Vagina (tissue), 2 donors: Measurements from ENCODE around the gene CWH43. TPM values are rescaled to one million over a fixed set of nuclear protein-coding genes. Genes with fewer than 3 reads are reported as not detected.
"Not testable (repeated sequence)": the region's sequence is repeated elsewhere in the genome, so short reads cannot be mapped to it uniquely, and the experiment has no call there.

Experiments used
- DNase-seq, 2 donors: peaks; one replicate each; pipeline ENCODE4 v3.0.0-alpha.2; 2017; ENCODE audit errors: extremely low spot score in 2 of 2
- H3K27ac ChIP-seq: fragments of 200-600 bp; sonication (generic); one replicate; pipeline ENCODE4 v1.5.1; 2019
- H3K27me3 ChIP-seq: fragments of 200-600 bp; sonication (generic); one replicate; pipeline ENCODE4 v1.5.1; 2019
- H3K36me3 ChIP-seq, 2 donors: fragments of 200-600 bp; sonication (generic); one replicate each; pipeline ENCODE4 v1.5.1; 2017 to 2019
- H3K4me1 ChIP-seq: fragments of 200-600 bp; sonication (generic); one replicate; pipeline ENCODE4 v1.5.1; 2019
- H3K4me3 ChIP-seq, 2 donors: fragments of 200-600 bp; sonication (generic); 1 replicate in 1 of 2; 2 replicates in 1 of 2; pipeline ENCODE4 v1.5.1; 2016 to 2019
- H3K9me3 ChIP-seq: fragments of 200-600 bp; sonication (generic); one replicate; pipeline ENCODE4 v1.5.1; 2019
- POLR2A ChIP-seq, 2 donors: fragments of 450-650 bp; IDR thresholded peaks; one replicate each; pipeline ENCODE4 v1.6.1; 2017; ENCODE audit warnings: antibody characterized with exemption in 2 of 2, mild to moderate bottlenecking in 2 of 2, moderate library complexity in 2 of 2
- POLR2AphosphoS5 ChIP-seq, 2 donors: sonication (generic); formaldehyde crosslinking; IDR thresholded peaks; one replicate each; pipeline ENCODE4 v1.9.0; 2017; ENCODE audit warnings: antibody characterized with exemption in 2 of 2, mild to moderate bottlenecking in 2 of 2, low read depth in 1 of 2; ENCODE audit not compliant: insufficient read depth in 1 of 2
- intact Hi-C: fragments of 100-400 bp; cut with DNase I; formaldehyde crosslinking; loops from one replicate; pipeline ENCODE4 v1.15.1; 2023
- total RNA-seq: library from RNA; depleted of rRNA; stranded (reverse); fragments of >200 nt; gene quantifications from one replicate; pipeline ENCODE4 v1.2.3, GENCODE V29; 2016
- TF ChIP-seq, protein P1 (sequence below), 3 experiments: fragments of 450-650 bp in 2 of 3; fragments of 200-600 bp in 1 of 3; sonication (generic) in 1 of 3; IDR thresholded peaks; one replicate each; pipeline ENCODE4 v1.5.1; 2017 to 2019; ENCODE audit warnings: antibody characterized with exemption in 3 of 3, mild to moderate bottlenecking in 2 of 3, moderate library complexity in 2 of 3

Gene CWH43
- total RNA-seq, 1 donor from 2014 or later = 11.3 TPM

DNA sequence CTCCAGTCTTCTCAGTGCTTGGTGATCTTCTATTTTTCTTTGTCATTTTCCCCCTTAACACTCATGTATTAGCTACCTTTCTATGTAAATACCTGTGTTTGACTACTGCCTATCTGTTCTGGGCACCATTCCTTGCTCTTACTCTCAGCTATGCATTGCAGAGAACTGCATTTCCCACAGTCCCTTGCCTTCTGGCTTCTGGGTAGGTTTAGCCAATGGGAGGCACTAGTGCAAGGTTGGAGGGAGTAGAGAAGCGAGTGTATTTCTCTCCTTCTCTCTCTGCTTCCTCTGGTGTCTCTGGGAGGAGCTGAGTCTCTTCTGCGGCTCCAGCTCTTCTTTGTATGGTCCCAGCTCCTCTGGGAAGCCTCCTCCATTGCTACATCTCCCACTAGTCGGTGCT lies 50.5 kb downstream of the CWH43 start:
- TF ChIP-seq, protein P1, sequence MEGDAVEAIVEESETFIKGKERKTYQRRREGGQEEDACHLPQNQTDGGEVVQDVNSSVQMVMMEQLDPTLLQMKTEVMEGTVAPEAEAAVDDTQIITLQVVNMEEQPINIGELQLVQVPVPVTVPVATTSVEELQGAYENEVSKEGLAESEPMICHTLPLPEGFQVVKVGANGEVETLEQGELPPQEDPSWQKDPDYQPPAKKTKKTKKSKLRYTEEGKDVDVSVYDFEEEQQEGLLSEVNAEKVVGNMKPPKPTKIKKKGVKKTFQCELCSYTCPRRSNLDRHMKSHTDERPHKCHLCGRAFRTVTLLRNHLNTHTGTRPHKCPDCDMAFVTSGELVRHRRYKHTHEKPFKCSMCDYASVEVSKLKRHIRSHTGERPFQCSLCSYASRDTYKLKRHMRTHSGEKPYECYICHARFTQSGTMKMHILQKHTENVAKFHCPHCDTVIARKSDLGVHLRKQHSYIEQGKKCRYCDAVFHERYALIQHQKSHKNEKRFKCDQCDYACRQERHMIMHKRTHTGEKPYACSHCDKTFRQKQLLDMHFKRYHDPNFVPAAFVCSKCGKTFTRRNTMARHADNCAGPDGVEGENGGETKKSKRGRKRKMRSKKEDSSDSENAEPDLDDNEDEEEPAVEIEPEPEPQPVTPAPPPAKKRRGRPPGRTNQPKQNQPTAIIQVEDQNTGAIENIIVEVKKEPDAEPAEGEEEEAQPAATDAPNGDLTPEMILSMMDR (IDR thresholded peaks at IDR 0.05) = no peak
- no peak for TF ChIP-seq POLR2AphosphoS5 (IDR thresholded peaks at IDR 0.05; ENCODE audit: insufficient read depth in 1 of 2, low read depth in 1 of 2)
- no peak for TF ChIP-seq POLR2A (IDR thresholded peaks at IDR 0.05)

DNA sequence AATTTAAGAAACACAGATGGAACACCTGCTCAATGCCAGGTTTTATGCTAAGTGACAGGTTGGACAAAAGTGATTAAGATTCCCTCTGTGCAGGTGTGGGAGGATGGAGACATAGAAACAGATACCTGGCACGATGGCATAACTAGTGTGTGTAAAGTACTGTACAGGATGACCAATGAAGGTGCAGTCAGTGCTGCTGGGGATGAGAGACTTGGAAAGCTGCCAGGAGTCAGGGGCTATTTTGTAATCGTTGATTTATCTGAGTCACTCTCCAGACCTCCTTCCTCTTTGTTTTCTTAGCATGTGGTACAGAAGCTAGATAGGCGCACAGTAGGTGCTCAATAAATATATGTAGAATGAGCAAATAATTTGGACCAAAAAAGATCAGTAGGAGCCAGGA lies 58.2 kb downstream of the CWH43 start:
- no peaks in the 10 kb centered on the region for H3K27me3 ChIP-seq
- no peaks in the 10 kb centered on the region for H3K9me3 ChIP-seq
- no peak for DNase-seq
- H3K27ac ChIP-seq = no peak overlapping the region
- intact Hi-C loops = no loop called here
- H3K36me3 ChIP-seq = no peaks in the 10 kb centered on the region
- TF ChIP-seq POLR2A (IDR thresholded peaks at IDR 0.05) = no peak
- TF ChIP-seq POLR2AphosphoS5 (IDR thresholded peaks at IDR 0.05; ENCODE audit: insufficient read depth in 1 of 2, low read depth in 1 of 2) = no peak
- TF ChIP-seq, protein P1 (IDR thresholded peaks at IDR 0.05) = no peak
- H3K4me3 ChIP-seq = no peak overlapping the region
- no peaks in the 10 kb centered on the region for H3K4me1 ChIP-seq

More for the DNA sequence above, 50.5 kb downstream of the CWH43 start:
- no peak overlapping the region for H3K27ac ChIP-seq
- no peaks in the 10 kb centered on the region for H3K4me1 ChIP-seq
- no peaks in the 10 kb centered on the region for H3K27me3 ChIP-seq
- H3K9me3 ChIP-seq = no peaks in the 10 kb centered on the region
- no peaks in the 10 kb centered on the region for H3K36me3 ChIP-seq
- intact Hi-C loops = no loop called here
- DNase-seq = no peak
- no peak overlapping the region for H3K4me3 ChIP-seq

DNA sequence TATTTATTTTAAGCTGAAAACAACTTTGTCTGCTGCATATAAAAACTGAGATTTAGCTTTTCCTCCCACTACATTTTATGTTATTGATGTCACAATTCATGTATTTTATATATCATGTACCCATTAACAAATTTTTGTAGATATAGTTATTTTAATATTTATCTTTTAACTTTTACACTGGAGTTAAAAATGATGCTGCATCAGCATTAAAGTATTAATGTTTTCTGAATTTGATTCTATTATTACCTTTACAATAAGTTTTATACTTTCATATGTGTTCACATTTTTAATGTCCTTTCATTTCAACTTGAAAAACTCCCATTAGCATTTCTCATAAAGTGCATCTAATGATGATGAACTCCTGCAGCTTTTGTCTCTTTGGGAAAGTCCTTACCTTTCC lies 72.2 kb downstream of the CWH43 start:
- H3K9me3 ChIP-seq = no peaks in the 10 kb centered on the region
- no peaks in the 10 kb centered on the region for H3K27me3 ChIP-seq
- H3K4me1 ChIP-seq = no peaks in the 10 kb centered on the region
- no peak for DNase-seq
- TF ChIP-seq POLR2AphosphoS5 (IDR thresholded peaks at IDR 0.05; ENCODE audit: insufficient read depth in 1 of 2, low read depth in 1 of 2) (no peak), POLR2A (IDR thresholded peaks at IDR 0.05) (no peak)
- TF ChIP-seq, protein P1 (IDR thresholded peaks at IDR 0.05) = no peak
- H3K36me3 ChIP-seq = no peaks in the 10 kb centered on the region
- intact Hi-C loops = no loop called here
- no peak overlapping the region for H3K4me3 ChIP-seq
- H3K27ac ChIP-seq = no peak overlapping the region

DNA sequence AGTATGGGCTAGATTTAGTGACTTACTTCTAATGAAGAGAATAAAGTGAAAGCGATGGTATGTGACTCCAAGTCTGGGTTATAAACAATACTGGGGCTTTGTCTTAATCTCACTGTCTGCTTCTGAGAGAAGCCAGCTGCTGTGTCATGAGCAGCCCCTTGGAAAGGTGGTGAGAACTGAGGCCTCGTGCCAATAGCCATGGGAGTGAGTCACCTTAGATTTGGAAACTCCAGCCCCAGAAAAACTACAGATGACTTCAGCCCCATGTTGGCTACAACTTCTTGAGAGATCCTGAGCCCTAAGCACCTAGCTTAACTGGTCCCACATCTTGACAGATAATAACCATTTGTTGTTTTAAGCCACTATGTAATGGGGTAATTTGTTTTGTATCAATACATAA lies 77.6 kb downstream of the CWH43 start:
- Histone ChIP-seq H3K27ac (no peak overlapping the region), H3K9me3 (no peaks in the 10 kb centered on the region), H3K27me3 (no peaks in the 10 kb centered on the region), H3K36me3 (no peaks in the 10 kb centered on the region), H3K4me1 (no peaks in the 10 kb centered on the region), H3K4me3 (no peak overlapping the region)
- intact Hi-C loops = no loop called here
- no peak for TF ChIP-seq POLR2A (IDR thresholded peaks at IDR 0.05)
- TF ChIP-seq POLR2AphosphoS5 (IDR thresholded peaks at IDR 0.05; ENCODE audit: insufficient read depth in 1 of 2, low read depth in 1 of 2) = no peak
- TF ChIP-seq, protein P1 (IDR thresholded peaks at IDR 0.05) = no peak
- DNase-seq = no peak

DNA sequence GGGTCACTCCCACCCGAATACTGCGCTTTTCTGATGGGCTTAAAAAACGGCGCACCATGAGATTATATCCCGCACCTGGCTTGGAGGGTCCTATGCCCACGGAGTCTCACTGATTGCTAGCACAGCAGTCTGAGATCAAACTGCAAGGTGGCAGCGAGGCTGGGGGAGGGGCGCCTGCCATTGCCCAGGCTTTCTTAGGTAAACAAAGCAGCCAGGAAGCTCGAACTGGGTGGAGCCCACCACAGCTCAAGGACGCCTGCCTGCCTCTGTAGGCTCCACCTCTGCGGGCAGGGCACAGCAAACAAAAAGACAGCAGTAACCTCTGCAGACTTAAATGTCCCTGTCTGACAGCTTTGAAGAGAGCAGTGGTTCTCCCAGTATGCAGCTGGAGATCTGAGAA lies 86.1 kb downstream of the CWH43 start:
- intact Hi-C loops, H3K27me3 ChIP-seq, H3K9me3 ChIP-seq, H3K4me3 ChIP-seq, DNase-seq, H3K4me1 ChIP-seq, H3K27ac ChIP-seq, H3K36me3 ChIP-seq: not testable (repeated sequence)

DNA sequence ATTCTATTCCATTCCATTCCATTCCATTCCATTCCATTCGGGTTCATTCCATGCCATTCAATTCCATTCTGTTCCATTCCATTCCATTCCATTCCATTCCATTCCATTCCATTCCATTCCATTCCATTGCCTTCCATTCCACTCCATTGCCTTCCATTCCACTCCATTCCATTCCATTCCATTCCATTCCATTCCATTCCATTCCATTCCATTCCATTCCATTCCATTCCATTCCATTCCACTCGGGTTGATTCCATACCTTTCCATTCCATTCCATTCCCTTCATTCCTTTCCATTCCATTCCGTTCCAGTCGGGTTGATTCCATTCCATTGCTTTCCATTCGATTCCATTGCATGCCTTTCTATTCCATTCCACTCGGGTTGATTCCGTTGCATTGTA lies 105.8 kb downstream of the CWH43 start:
- H3K9me3 ChIP-seq, H3K4me3 ChIP-seq, H3K4me1 ChIP-seq, intact Hi-C loops, H3K36me3 ChIP-seq, H3K27me3 ChIP-seq, DNase-seq, H3K27ac ChIP-seq: not testable (repeated sequence)

DNA sequence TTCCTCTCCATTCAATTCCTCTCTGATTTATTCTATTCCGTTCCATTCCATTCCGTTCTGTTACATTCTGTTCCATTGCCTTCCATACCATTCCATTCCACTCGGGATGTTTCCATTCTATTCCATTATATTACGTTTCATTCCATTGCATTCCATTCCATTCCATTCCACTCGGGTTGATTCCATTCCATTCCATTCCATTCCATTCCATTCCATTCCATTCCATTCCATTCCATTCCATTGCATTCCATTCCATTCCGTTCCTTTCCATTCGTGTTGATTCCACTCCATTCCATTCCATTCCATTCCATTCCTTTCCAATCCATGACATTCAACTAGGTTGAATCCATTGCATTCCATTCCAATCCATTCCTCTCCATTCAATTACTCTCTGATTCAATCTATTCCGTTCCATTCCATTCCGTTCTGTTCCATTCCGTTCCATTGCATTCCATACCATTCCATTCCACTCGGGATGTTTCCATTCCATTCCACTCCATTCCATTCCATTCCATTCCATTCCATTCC lies 106.6 kb downstream of the CWH43 start:
- intact Hi-C loops, DNase-seq: not testable (repeated sequence)

DNA sequence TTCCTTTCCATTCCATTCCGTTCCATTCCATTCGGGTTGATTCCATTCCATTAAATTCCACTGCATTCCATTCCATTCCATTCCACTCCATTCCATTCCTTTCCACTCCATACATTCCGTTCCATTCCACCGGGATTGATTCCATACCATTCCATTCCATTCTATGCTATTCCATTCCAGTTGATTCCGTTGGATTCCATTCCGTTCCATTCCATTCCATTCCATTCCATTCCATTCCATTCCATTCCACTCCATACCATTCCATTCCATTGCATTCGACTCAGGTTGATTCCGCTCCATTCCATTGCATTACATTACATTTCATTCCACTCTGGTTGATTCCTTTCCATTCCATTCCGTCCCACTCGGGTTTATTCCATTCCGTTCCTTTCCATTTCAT lies 110.1 kb downstream of the CWH43 start:
- H3K27ac ChIP-seq, H3K4me3 ChIP-seq, H3K4me1 ChIP-seq, intact Hi-C loops, H3K36me3 ChIP-seq, H3K27me3 ChIP-seq, H3K9me3 ChIP-seq, DNase-seq: not testable (repeated sequence)

More for the DNA sequence above, 106.6 kb downstream of the CWH43 start:
- H3K4me3 ChIP-seq, H3K27ac ChIP-seq, H3K4me1 ChIP-seq, H3K9me3 ChIP-seq, H3K27me3 ChIP-seq, H3K36me3 ChIP-seq: not testable (repeated sequence)

DNA sequence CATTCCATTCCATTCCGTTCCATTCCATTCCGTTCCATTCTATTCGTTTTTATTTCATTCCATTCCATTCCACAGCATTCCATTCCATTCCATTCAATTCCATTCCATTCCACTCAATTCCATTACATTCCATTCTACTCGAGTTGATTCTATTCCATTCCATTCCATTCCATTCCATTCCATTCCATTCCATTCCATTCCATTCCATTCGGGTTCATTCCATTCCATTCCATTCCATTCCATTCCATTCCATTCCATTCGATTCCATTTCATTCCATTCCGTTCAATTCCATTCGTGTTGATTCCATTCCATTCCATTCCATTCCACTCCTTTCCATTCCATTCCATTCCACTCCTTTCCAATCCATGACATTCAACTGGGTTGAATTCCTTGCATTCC lies 110.6 kb downstream of the CWH43 start:
- H3K27ac ChIP-seq, H3K4me1 ChIP-seq, intact Hi-C loops, H3K36me3 ChIP-seq, DNase-seq, H3K27me3 ChIP-seq, H3K9me3 ChIP-seq, H3K4me3 ChIP-seq: not testable (repeated sequence)
